Ovary (tissue), 3 donors: ENCODE results near the gene GPR35.

Experiments
- CTCF ChIP-seq, 3 donors: fragments of 450-650 bp in 2 of 3; fragments of 200-600 bp in 1 of 3; IDR thresholded peaks; one replicate each; pipeline versions ENCODE4 v1.5.1 to v1.8.0; 2016 to 2022; ENCODE audit warnings: antibody characterized with exemption in 3 of 3, mild to moderate bottlenecking in 1 of 3
- EP300 ChIP-seq: sonication (generic); formaldehyde crosslinking; IDR thresholded peaks from one replicate; pipeline ENCODE4 v1.6.1; 2017; ENCODE audit warnings: antibody characterized with exemption
- POLR2A ChIP-seq: fragments of 450-650 bp; IDR thresholded peaks from one replicate; pipeline ENCODE4 v1.6.1; 2017; ENCODE audit warnings: antibody characterized with exemption, mild to moderate bottlenecking, moderate library complexity
- donor health status: DM: no; HTN: no; CAD: no.

DNA sequence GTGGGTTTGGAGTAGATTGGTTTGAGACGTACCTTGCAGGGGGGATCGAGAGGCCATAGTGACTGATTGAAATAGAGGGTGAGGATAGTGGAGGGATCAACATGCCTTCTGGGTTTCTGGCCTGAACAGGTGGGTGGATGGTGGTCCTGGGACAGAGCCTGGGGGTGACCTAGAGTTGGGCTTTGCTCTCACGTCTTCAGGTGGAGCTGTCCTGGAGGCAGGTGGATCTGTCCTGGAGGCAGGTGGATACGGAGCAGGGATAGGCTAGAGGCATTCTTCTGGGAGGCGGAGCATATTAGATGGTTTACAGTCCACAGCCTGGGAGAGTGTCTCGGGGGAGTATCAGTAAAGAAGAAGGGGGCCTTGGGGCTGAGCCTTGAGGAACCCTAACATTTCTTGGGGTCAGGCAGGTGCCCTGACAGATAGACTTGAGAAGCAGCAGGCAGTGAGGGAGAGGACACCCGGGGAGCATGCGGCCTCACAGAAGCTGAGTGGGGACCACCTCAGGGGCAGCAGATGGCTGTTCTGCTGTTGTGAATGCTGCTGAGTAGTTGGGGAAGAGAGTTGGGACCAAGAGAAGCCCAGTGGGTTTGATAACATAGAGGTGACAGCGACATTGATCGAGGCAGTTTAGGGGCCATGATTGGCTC is 37.1 kb upstream of the GPR35 start:
- TF ChIP-seq CTCF (IDR thresholded peaks at IDR 0.05) (no peak), EP300 (no peak), POLR2A (no peak)
